K562 (cell line): Measurements from ENCODE around the gene NOL12. TPM values are rescaled to one million over a fixed set of nuclear protein-coding genes. Genes with fewer than 3 reads are reported as not detected.

Source experiments
- ZBTB5 ChIP-seq: fragments of 450-650 bp; IDR thresholded peaks from 2 replicates; pipeline ENCODE4 v1.6.1; 2017; ENCODE audit warnings: antibody characterized with exemption
- polyA plus RNA-seq, 8 experiments: library from polyadenylated mRNA; depleted of rRNA in 4 of 8; stranded (reverse) in 5 of 8; unstranded in 3 of 8; fragments of >200 nt; fragmentation: Nextera tagmentation in 2 of 8; fragmentation: Illumina TruSeq in 1 of 8; extraction: Ambion mirVana in 2 of 8; extraction: Trizol in 1 of 8; gene quantifications; 2 replicates each; pipeline versions ENCODE4 v1.2.1 to v1.2.3, GENCODE V29; 2011 to 2014; ENCODE audit warnings: inconsistent platforms in 1 of 8, missing spikeins in 1 of 8
- total RNA-seq, 7 experiments: library from RNA; depleted of rRNA in 6 of 7; stranded (reverse); fragments of >200 nt in 6 of 7; fragmentation: Illumina TruSeq in 2 of 7; extraction: Trizol in 2 of 7; gene quantifications; 2 replicates each; pipeline versions ENCODE4 v1.2.1 to v1.2.3, GENCODE V29; 2011 to 2021; ENCODE audit warnings: low replicate concordance in 1 of 7
- TF ChIP-seq, protein P1 (sequence below): fragments of 450-650 bp; IDR thresholded peaks from 2 replicates; pipeline ENCODE4 v1.6.1; 2017; ENCODE audit warnings: antibody characterized with exemption, mild to moderate bottlenecking

The NOL12 gene
- total and polyA plus RNA-seq, 9 of the 15 experiments (the other 6 are each of a cell fraction or from before 2014, with no cell fraction given), result 2.8 to 40.9 (median 28.5) TPM

GRCh38 chr22:37674951-37675929, 10.9 kb upstream of the NOL12 start, which contains the start of gene LGALS1 (continued):
- TF ChIP-seq ZBTB5, result no peak
- TF ChIP-seq, protein P1, sequence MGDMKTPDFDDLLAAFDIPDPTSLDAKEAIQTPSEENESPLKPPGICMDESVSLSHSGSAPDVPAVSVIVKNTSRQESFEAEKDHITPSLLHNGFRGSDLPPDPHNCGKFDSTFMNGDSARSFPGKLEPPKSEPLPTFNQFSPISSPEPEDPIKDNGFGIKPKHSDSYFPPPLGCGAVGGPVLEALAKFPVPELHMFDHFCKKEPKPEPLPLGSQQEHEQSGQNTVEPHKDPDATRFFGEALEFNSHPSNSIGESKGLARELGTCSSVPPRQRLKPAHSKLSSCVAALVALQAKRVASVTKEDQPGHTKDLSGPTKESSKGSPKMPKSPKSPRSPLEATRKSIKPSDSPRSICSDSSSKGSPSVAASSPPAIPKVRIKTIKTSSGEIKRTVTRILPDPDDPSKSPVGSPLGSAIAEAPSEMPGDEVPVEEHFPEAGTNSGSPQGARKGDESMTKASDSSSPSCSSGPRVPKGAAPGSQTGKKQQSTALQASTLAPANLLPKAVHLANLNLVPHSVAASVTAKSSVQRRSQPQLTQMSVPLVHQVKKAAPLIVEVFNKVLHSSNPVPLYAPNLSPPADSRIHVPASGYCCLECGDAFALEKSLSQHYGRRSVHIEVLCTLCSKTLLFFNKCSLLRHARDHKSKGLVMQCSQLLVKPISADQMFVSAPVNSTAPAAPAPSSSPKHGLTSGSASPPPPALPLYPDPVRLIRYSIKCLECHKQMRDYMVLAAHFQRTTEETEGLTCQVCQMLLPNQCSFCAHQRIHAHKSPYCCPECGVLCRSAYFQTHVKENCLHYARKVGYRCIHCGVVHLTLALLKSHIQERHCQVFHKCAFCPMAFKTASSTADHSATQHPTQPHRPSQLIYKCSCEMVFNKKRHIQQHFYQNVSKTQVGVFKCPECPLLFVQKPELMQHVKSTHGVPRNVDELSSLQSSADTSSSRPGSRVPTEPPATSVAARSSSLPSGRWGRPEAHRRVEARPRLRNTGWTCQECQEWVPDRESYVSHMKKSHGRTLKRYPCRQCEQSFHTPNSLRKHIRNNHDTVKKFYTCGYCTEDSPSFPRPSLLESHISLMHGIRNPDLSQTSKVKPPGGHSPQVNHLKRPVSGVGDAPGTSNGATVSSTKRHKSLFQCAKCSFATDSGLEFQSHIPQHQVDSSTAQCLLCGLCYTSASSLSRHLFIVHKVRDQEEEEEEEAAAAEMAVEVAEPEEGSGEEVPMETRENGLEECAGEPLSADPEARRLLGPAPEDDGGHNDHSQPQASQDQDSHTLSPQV, result no peak
